Muscle layer of duodenum (tissue), 2 donors: ENCODE results near the gene DYNLL1.
"Not testable (repeated sequence)": the region's sequence is repeated elsewhere in the genome, so short reads cannot be mapped to it uniquely, and the experiment has no call there.

Experiments
- H3K27ac ChIP-seq: one replicate; pipeline ENCODE4 v1.7.0; 2013; ENCODE audit warnings: mild to moderate bottlenecking, low read length
- H3K27me3 ChIP-seq: one replicate; pipeline ENCODE4 v1.7.0; 2013; ENCODE audit warnings: low read depth, mild to moderate bottlenecking, control low read depth, low read length
- H3K36me3 ChIP-seq, 2 donors: one replicate each; pipeline ENCODE4 v1.7.0; 2013; ENCODE audit warnings: low read length in 2 of 2, control low read depth in 1 of 2, mild to moderate bottlenecking in 1 of 2; ENCODE audit not compliant: insufficient read depth in 2 of 2, control insufficient read depth in 1 of 2
- H3K4me1 ChIP-seq, 2 donors: one replicate each; pipeline ENCODE4 v1.7.0; 2013; ENCODE audit warnings: low read length in 2 of 2, mild to moderate bottlenecking in 2 of 2, control low read depth in 1 of 2, moderate library complexity in 1 of 2; ENCODE audit not compliant: insufficient read depth in 2 of 2, control insufficient read depth in 1 of 2
- H3K4me3 ChIP-seq, 2 donors: one replicate each; pipeline ENCODE4 v1.7.0; 2013; ENCODE audit warnings: low read length in 2 of 2, low read depth in 1 of 2, mild to moderate bottlenecking in 1 of 2
- H3K9me3 ChIP-seq, 2 donors: one replicate each; pipeline ENCODE4 v1.7.0; 2013; ENCODE audit warnings: low read length in 2 of 2, control low read depth in 1 of 2, mild to moderate bottlenecking in 1 of 2; ENCODE audit not compliant: control insufficient read depth in 1 of 2
- donor health status: healthy.

DYNLL1 gene

GRCh38 chr12:120475643-120476042, 20.3 kb upstream of the DYNLL1 start:
- Histone ChIP-seq H3K4me1 (no peaks in the 10 kb centered on the region), H3K27ac (no peak overlapping the region), H3K9me3 (no peaks in the 10 kb centered on the region), H3K4me3 (no peak overlapping the region), H3K36me3 (no peaks in the 10 kb centered on the region), H3K27me3 (no peaks in the 10 kb centered on the region)

- no peak overlapping the region for H3K27ac ChIP-seq
- no peaks in the 10 kb centered on the region for H3K9me3 ChIP-seq
- no peaks in the 10 kb centered on the region for H3K36me3 ChIP-seq
- H3K27me3 ChIP-seq, result no peaks in the 10 kb centered on the region
- H3K4me3 ChIP-seq, result no peak overlapping the region
- no peaks in the 10 kb centered on the region for H3K4me1 ChIP-seq
Observed at GRCh38 chr12:120479458-120479857, 16.5 kb upstream of the DYNLL1 start.

GRCh38 chr12:120480211-120480610, 15.7 kb upstream of the DYNLL1 start:
- Histone ChIP-seq H3K36me3 (no peaks in the 10 kb centered on the region), H3K9me3 (no peaks in the 10 kb centered on the region), H3K4me1 (no peaks in the 10 kb centered on the region), H3K4me3 (no peak overlapping the region), H3K27me3 (no peaks in the 10 kb centered on the region), H3K27ac (no peak overlapping the region)

- H3K4me1 ChIP-seq, result no peaks in the 10 kb centered on the region
- no peaks in the 10 kb centered on the region for H3K36me3 ChIP-seq
- H3K4me3 ChIP-seq, result no peak overlapping the region
- no peak overlapping the region for H3K27ac ChIP-seq
- no peaks in the 10 kb centered on the region for H3K9me3 ChIP-seq
- H3K27me3 ChIP-seq, result no peaks in the 10 kb centered on the region
Observed at GRCh38 chr12:120481022-120481767, 14.7 kb upstream of the DYNLL1 start.

GRCh38 chr12:120483621-120484020, 12.3 kb upstream of the DYNLL1 start:
- H3K27me3 ChIP-seq, result no peaks in the 10 kb centered on the region
- no peaks in the 10 kb centered on the region for H3K4me1 ChIP-seq
- no peak overlapping the region for H3K4me3 ChIP-seq
- H3K27ac ChIP-seq, result no peak overlapping the region
- H3K9me3 ChIP-seq, result no peaks in the 10 kb centered on the region
- no peaks in the 10 kb centered on the region for H3K36me3 ChIP-seq

GRCh38 chr12:120485961-120486881, 9.7 kb upstream of the DYNLL1 start:
- no peaks in the 10 kb centered on the region for H3K9me3 ChIP-seq
- no peak overlapping the region for H3K4me3 ChIP-seq

GRCh38 chr12:120487552-120487951, 8.4 kb upstream of the DYNLL1 start:
- not testable (repeated sequence) for H3K36me3 ChIP-seq, H3K9me3 ChIP-seq, H3K4me3 ChIP-seq, H3K4me1 ChIP-seq, H3K27me3 ChIP-seq, H3K27ac ChIP-seq

More at GRCh38 chr12:120485961-120486881, 9.7 kb upstream of the DYNLL1 start:
- no peak overlapping the region for H3K27ac ChIP-seq
- no peaks in the 10 kb centered on the region for H3K4me1 ChIP-seq
- peaks cover 2 to 5% of the 10 kb centered on the region in 2 donors for H3K36me3 ChIP-seq
- H3K27me3 ChIP-seq, result no peaks in the 10 kb centered on the region

- Histone ChIP-seq H3K4me3 (no peak overlapping the region), H3K27me3 (no peaks in the 10 kb centered on the region), H3K36me3 (peaks cover 5% of the 10 kb centered on the region in 2 donors), H3K9me3 (no peaks in the 10 kb centered on the region), H3K4me1 (no peaks in the 10 kb centered on the region), H3K27ac (no peak overlapping the region)
Observed at GRCh38 chr12:120488057-120488640, 7.8 kb upstream of the DYNLL1 start.

GRCh38 chr12:120489018-120489417, 6.9 kb upstream of the DYNLL1 start:
- Histone ChIP-seq H3K4me3 (no peak overlapping the region), H3K27ac (no peak overlapping the region), H3K27me3 (no peaks in the 10 kb centered on the region), H3K4me1 (no peaks in the 10 kb centered on the region), H3K36me3 (peaks cover 5% of the 10 kb centered on the region in 2 donors), H3K9me3 (no peaks in the 10 kb centered on the region)

GRCh38 chr12:120490325-120490724, 5.6 kb upstream of the DYNLL1 start:
- peaks cover 0 to 7% of the 10 kb centered on the region in 2 donors for H3K4me1 ChIP-seq
- H3K9me3 ChIP-seq, result no peaks in the 10 kb centered on the region
- H3K27ac ChIP-seq, result no peak overlapping the region
- H3K27me3 ChIP-seq, result no peaks in the 10 kb centered on the region
- H3K36me3 ChIP-seq, result peaks cover 5% of the 10 kb centered on the region in 2 donors
- no peak overlapping the region for H3K4me3 ChIP-seq

GRCh38 chr12:120490833-120491512, 4.9 kb upstream of the DYNLL1 start:
- Histone ChIP-seq H3K27ac (no peak overlapping the region), H3K4me1 (peaks cover 0 to 9% of the 10 kb centered on the region in 2 donors), H3K27me3 (no peaks in the 10 kb centered on the region)

More at GRCh38 chr12:120490833-120491512, 4.9 kb upstream of the DYNLL1 start:
- Histone ChIP-seq H3K36me3 (peaks cover 5% of the 10 kb centered on the region in 2 donors), H3K9me3 (no peaks in the 10 kb centered on the region), H3K4me3 (no peak overlapping the region)
